Measurements from ENCODE around the gene VSIG1. TPM values are rescaled to one million over a fixed set of nuclear protein-coding genes. Genes with fewer than 3 reads are reported as not detected.
A peak's percentile ranks its signal among the peaks of the same experiment; 100 is the strongest.

The VSIG1 gene
- polyA plus RNA-seq (2012; ENCODE audit: insufficient read depth, insufficient read length) = not detected

- DNase-seq (ENCODE audit: low read depth, low spot score) = no peak
- no peak within 1 kb of the TSS for H3K4me3 ChIP-seq (ENCODE audit: low read length)
Measured at GRCh38 chrX:108044554-108045256, at the start of gene VSIG1. TSS of gene VSIG1 (plus strand) at chrX:108045065. CDS start at chrX:108045131, 66 bp downstream.

DNA sequence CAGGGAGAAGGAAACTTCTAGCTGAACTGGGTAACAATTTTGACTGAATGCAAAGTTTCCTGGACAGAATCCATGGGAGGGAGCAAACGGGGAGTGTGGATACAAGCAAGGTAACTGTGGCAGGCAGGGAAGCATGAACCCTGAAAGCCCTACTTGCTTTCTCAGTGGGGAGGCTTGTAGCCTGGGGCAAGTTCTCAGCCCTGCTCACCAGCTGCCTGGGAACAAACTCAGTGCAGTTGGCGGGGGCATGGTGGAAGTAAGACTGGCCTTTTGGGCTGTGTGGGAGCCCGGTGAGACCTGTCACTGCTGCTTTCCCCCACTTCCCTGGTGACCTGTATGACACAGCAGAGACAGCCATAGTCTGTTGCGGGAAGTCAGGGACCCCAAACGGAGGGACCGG, 48.7 kb upstream of the VSIG1 start:
- no peak overlapping the region for H3K4me3 ChIP-seq (ENCODE audit: low read length)
- DNase-seq (ENCODE audit: low read depth, low spot score) = no peak

DNA sequence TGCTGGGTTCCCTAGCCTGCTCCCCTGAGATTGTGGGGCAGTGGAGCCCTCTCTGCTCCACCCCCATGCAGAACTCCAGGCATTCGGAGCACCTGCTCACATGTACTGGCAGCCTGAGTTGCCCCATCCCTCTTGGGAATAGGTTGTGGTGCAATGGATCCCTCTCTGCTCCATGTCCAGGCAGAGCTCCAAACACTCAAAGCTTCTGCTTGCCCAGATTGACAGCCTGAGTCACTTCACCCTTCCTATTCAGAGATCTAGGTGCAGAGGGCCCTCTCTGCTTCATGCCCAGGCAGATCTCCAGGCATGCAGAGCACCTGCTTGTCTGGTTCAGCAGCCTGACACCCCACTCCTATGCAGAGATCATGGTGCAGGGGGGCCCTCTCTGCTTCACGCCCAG, 44.1 kb upstream of the VSIG1 start:
- DNase-seq (ENCODE audit: low read depth, low spot score) = no peak
- no peak overlapping the region for H3K4me3 ChIP-seq (ENCODE audit: low read length)

DNA sequence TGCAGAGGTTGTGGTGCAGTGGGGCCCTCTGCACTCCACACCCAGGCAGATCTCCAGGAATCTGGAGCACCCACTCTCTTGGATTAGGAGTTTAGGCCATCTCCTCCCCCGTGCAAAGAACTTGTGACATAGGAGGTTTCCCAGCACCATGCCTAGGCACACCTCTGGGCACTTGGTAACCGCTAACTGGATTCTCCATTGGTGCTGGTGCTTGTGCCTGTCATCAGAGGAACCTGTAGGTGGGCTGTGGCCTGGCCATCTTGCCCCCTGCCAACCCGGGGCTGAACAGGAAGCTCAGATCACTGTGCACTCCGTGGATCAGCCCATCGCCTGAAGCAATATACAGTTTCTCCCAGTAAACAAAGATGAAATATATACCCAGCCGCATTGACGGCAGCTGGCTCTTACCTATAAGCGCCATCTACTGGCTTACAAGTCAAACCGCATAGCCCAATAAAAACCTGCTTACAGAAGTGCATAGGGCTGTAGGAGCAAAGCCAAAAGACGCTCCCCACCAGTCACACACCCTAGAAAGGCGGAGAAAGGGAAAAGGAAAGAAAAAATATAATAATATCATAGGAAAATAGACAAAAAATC, 43.5 kb upstream of the VSIG1 start:
- H3K4me3 ChIP-seq (ENCODE audit: low read length) = no peak overlapping the region
- peak; percentile 45 for DNase-seq (ENCODE audit: low read depth, low spot score)

- DNase-seq (ENCODE audit: low read depth, low spot score) = no peak
- no peak overlapping the region for H3K4me3 ChIP-seq (ENCODE audit: low read length)
Measured at GRCh38 chrX:108018656-108019381, 26.0 kb upstream of the VSIG1 start.

- no peak for DNase-seq (ENCODE audit: low read depth, low spot score)
- no peak overlapping the region for H3K4me3 ChIP-seq (ENCODE audit: low read length)
Measured at GRCh38 chrX:108019382-108019875, 25.4 kb upstream of the VSIG1 start.

DNA sequence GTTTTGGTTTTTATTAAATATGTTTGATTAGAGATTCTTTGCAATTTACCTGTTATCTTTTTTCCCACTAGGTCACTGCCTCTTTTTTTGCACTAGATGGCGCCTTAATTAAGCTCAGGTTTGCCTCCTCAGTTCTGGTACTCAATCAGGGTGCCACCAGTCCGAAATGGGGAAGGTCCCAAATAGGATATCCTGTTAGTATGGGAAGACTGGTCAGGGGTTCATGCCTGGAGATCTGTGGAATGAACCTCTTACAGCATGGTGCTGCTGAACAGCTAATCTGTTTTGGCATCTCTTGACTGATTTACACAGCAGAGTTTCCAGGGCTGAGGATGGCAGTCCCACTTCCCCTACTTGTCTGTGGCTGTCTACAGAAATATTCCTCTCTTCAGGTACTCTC, 24.2 kb upstream of the VSIG1 start:
- DNase-seq (ENCODE audit: low read depth, low spot score) = no peak
- H3K4me3 ChIP-seq (ENCODE audit: low read length) = no peak overlapping the region

DNA sequence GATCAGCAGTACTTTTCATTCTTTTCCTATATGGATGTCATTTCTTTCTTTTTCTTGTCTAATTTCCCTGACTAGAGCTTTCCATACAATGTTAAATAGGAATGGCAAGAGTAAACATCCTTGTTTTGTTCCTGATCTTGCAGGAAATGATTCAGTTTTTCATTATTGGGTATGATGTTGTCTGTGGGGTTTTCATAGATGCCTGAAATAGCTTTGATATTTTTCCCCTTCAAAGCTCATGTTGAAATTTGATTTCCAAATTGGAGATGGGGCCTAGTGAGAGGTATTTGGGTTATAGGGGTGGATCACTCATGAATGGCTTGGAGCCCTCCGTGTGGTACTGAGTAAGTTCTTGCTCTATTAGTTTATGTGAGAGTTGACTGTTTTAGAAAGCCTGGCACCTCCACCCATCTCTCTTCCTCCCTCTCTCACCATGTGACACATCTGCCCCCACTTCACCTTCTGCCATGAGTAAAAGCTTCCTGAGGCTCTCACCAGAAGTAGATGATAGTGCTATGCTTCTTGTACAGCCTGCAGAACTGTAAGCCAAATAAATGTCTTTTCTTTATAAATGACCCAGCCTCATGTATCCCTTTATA, 22.3 kb upstream of the VSIG1 start:
- no peak overlapping the region for H3K4me3 ChIP-seq (ENCODE audit: low read length)
- DNase-seq (ENCODE audit: low read depth, low spot score) = no peak

DNA sequence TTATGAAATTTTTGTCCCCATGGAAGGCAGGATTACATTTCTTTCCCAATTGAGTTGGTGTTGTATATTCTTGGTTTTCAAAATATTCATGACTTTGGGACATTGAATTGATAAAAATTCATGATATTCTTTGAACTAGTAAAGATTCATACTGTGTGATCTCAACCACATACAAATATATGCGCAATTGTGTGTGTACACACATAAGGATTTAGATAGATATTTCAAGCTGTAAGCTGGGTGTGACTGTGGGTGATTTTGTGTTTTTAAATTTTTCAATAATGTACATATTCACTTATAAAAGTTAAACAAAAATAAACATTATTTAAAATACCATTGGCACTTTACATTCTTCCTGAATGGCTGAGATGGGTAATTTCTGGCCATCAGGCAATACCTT, 19.5 kb upstream of the VSIG1 start:
- no peak for DNase-seq (ENCODE audit: low read depth, low spot score)
- H3K4me3 ChIP-seq (ENCODE audit: low read length) = no peak overlapping the region

DNA sequence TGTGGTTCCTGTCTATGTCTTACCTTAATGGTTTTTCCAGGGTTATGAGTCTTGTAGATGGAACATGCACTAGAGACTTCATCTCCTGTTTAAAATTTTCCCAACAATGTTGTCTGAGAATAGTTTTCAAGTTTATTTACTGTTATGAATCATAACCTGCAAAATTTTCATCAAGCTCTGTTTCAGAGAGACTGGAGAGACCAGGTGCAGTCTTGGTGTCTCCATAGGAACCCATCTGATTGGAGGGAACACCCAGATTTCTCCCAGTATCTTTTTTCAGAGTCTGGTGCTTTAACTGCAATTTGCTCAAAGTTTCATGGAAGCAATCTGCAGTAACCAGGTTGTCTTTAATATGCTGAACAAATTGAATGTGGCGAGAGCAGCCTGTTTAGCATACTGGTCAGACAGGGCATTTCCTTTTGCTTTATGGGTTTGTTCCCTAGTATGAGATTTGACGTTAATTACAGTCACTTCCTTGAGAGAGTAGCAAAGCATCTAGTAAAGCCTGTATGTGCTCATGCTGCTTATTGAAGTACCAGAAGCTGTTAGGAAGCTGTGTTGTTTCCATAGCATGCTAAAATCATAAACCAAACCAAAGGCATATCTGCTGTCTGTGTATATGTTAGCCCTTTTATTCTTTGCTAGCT, 18.8 kb upstream of the VSIG1 start:
- DNase-seq (ENCODE audit: low read depth, low spot score) = no peak
- no peak overlapping the region for H3K4me3 ChIP-seq (ENCODE audit: low read length)

DNA sequence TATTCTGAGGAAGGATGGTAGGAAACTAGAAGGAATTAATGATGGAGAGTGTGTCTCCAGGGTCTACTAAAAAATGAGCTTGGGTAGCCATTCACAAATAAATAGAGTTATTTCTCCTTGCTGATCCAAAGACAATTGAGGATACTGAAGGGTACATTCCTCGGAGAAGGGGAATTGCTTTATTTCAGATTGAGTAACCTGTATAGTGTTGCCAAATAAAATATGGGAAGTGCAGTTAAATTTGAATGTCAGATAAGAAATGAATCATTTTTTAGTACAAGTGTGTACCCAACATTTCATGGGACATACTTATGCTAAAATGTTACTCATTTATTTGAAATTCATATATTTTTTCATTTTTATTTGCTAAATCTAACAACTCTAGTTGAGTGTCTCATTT, 16.0 kb upstream of the VSIG1 start:
- no peak for DNase-seq (ENCODE audit: low read depth, low spot score)
- H3K4me3 ChIP-seq (ENCODE audit: low read length) = no peak overlapping the region

GRCh38 chrX:108029928-108030711, 14.7 kb upstream of the VSIG1 start:
- no peak for DNase-seq (ENCODE audit: low read depth, low spot score)
- H3K4me3 ChIP-seq (ENCODE audit: low read length) = no peak overlapping the region

DNA sequence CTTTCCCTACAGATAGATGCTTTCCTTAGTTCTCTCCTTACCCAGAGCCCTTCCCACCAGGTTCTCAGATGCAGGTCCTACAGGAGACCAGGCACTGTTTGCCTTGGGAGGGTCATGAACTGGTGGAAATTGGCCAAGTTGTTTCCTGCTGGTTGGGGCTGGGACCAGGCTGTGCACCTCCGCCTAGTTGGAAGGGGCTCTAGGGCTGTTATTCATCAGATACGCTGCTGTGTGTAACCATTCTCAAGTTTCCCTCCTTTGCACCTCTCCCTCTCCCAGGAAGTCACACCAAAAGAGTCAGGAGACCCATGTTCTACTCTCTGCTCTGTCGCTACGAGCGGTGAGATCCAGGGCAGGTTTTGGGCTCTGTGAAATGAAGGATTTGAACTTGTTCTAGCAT, 11.9 kb upstream of the VSIG1 start:
- no peak for DNase-seq (ENCODE audit: low read depth, low spot score)
- H3K4me3 ChIP-seq (ENCODE audit: low read length) = no peak overlapping the region

DNA sequence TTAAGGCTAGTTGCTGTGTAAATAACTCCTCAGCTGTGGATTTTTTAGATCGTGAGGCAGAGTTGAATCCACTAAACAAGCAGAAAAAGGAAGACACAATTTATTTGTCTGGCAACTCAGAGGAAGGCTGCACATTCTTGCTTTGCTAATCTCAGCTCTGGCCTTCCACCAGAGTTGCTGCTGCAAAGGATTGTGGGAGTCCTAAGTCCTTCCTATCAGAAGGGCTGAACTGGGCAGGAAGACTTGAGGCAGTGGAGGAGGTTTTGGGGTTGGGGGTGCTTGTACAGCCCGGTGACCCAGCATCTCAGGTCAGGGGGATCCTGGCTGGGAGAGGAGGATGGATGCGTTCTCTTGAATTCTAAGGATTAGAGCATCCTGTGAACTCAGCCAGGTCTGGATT, 11.0 kb upstream of the VSIG1 start:
- H3K4me3 ChIP-seq (ENCODE audit: low read length) = no peak overlapping the region
- DNase-seq (ENCODE audit: low read depth, low spot score) = no peak

GRCh38 chrX:108034725-108035124, 10.1 kb upstream of the VSIG1 start:
- no peak overlapping the region for H3K4me3 ChIP-seq (ENCODE audit: low read length)
- no peak for DNase-seq (ENCODE audit: low read depth, low spot score)

GRCh38 chrX:108036298-108036973, 8.4 kb upstream of the VSIG1 start:
- no peak for DNase-seq (ENCODE audit: low read depth, low spot score)
- no peak overlapping the region for H3K4me3 ChIP-seq (ENCODE audit: low read length)

DNA sequence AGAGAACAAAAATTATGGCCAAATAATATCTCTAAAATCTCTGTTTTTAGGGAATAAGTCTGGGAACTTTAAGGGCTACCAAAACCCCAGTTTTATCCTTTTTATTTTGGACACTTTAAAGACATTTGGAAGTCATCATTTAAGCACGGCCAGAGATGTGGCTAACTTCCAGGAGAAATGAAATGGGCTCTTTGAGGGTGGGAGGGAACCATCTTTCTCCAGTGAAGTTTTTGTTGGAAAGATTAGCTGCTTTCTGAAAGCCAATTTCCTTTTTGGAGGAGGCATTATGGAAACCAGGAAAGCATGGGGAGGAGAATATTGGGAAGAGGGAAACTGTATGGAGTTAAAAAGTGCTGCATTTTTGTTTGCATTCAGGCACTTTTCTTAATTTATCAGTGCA, 4.8 kb downstream of the VSIG1 start:
- no peak for DNase-seq (ENCODE audit: low read depth, low spot score)
- H3K4me3 ChIP-seq (ENCODE audit: low read length) = no peak overlapping the region

GRCh38 chrX:108053218-108053617, 8.4 kb downstream of the VSIG1 start:
- DNase-seq (ENCODE audit: low read depth, low spot score) = no peak
- no peak overlapping the region for H3K4me3 ChIP-seq (ENCODE audit: low read length)
